Thoracic aorta (tissue), 2 donors: ENCODE results near the gene BMPER. TPM values are rescaled to one million over a fixed set of nuclear protein-coding genes. Genes with fewer than 3 reads are reported as not detected.

Source experiments
- ATAC-seq: fragments of 150-250 bp; one replicate; pipeline ENCODE4 v1.8.0; 2017; ENCODE audit warnings: low read depth; ENCODE audit not compliant: insufficient number of reproducible peaks, low FRiP score
- DNase-seq: peaks from one replicate; pipeline ENCODE4 v3.0.0-alpha.2; 2020; ENCODE audit warnings: low spot score
- H3K27ac ChIP-seq, 2 donors: fragments of 200-600 bp; sonication (generic); 1 replicate in 1 of 2; 2 replicates in 1 of 2; pipeline ENCODE4 v1.5.1; 2016; ENCODE audit warnings: mild to moderate bottlenecking in 2 of 2, moderate library complexity in 2 of 2
- H3K27me3 ChIP-seq: fragments of 200-600 bp; sonication (generic); replicated peaks from 2 replicates; pipeline ENCODE4 v1.6.0; 2016; ENCODE audit warnings: mild to moderate bottlenecking; ENCODE audit not compliant: insufficient read depth
- H3K36me3 ChIP-seq: fragments of 200-600 bp; sonication (generic); one replicate; pipeline ENCODE4 v1.5.1; 2016
- H3K4me1 ChIP-seq, 2 donors: fragments of 200-600 bp; sonication (generic); 1 replicate in 1 of 2; 2 replicates in 1 of 2; pipeline versions ENCODE4 v1.5.1 to v1.6.0; 2016; ENCODE audit warnings: low read depth in 2 of 2, mild to moderate bottlenecking in 1 of 2; ENCODE audit not compliant: control insufficient read depth in 1 of 2
- H3K4me3 ChIP-seq: fragments of 200-600 bp; sonication (generic); 2 replicates; pipeline ENCODE4 v1.5.1; 2016; ENCODE audit warnings: mild to moderate bottlenecking
- H3K9me3 ChIP-seq: fragments of 200-600 bp; sonication (generic); 2 replicates; pipeline ENCODE4 v1.5.1; 2016
- CTCF ChIP-seq: fragments of 200-600 bp; sonication (generic); IDR thresholded peaks from one replicate; pipeline ENCODE4 v1.5.1; 2019; ENCODE audit warnings: antibody characterized with exemption
- total RNA-seq, 2 donors: library from RNA; depleted of rRNA; stranded (reverse); fragments of >200 nt; gene quantifications; one replicate each; pipeline versions ENCODE4 v1.1.0 to v1.2.3, GENCODE V29; 2016

The BMPER gene
- total RNA-seq, 2 donors from 2014 or later = 0.54 to 2.3 TPM

DNA sequence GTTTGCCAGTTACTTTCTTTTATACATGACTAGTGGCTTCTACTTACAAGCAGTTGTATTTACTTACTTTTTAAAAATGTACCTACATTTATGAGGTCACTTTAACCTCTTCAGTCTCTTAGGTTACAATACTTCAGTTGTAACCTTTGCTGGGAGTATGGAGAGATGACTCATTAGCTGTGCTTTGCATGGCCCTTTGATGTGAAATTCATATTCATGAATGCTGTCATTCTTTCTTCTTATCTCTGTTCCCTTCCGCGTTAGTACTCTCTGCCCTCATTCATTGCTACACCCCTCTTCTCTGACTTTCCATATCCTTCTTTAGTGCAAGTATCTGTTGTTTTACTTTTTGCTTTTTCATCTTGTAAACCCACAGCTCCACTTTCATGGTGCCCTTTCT, 164.3 kb downstream of the BMPER start:
- no peaks in the 10 kb centered on the region for H3K36me3 ChIP-seq
- TF ChIP-seq CTCF = no peak
- ATAC-seq (no peak), DNase-seq (no peak)
- H3K27ac ChIP-seq = no peak overlapping the region
- H3K4me1 ChIP-seq = no peaks in the 10 kb centered on the region
- H3K27me3 ChIP-seq = no peaks in the 10 kb centered on the region
- no peak overlapping the region for H3K4me3 ChIP-seq
- H3K9me3 ChIP-seq = no peaks in the 10 kb centered on the region

DNA sequence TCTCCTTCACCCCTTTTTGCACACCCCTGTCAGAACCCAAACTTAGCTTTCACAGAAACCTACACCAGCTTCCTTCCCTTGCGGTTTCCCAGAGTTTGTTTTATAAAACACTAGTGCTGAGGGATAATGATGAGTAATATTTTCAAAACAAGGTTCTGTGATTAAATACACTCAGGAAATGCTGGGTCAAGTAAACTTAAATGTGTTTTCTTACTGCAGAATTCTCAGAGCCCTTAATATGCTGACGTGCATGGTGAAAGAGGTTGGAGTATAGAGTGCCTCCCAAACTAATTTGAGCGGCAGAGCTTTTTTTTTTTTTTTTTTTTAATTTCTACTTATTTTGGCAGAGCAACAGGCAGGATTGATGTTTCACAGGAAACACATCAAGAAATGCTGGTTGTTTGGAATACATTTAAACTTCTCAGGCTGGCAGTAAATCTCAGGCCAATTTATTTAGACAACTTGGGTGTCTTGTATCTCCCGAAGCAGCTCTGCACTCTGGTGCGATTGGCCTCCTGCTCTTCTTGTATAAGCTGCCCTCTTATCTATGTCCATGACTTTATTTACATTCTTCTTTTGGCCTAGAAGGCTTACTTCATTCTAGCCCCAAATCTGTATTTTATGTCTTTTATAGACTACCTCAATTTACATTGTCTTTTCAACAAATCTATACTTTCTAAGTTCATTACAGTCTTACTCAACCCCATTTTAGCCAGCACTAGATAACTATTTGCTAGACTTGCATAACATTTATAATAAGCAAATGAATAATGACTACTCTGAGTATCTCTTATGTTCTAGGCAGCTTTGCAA, 165.4 kb downstream of the BMPER start:
- no peak for TF ChIP-seq CTCF

GRCh38 chr7:34073676-34074075, 168.3 kb downstream of the BMPER start:
- no peak for DNase-seq
- no peak for ATAC-seq
- no peaks in the 10 kb centered on the region for H3K36me3 ChIP-seq
- H3K9me3 ChIP-seq = no peaks in the 10 kb centered on the region
- no peaks in the 10 kb centered on the region for H3K4me1 ChIP-seq
- H3K27ac ChIP-seq = no peak overlapping the region
- H3K27me3 ChIP-seq = no peaks in the 10 kb centered on the region
- no peak for TF ChIP-seq CTCF
- H3K4me3 ChIP-seq = no peak overlapping the region

More for the DNA sequence above, 165.4 kb downstream of the BMPER start:
- DNase-seq (no peak), ATAC-seq (no peak)
- H3K36me3 ChIP-seq = no peaks in the 10 kb centered on the region
- no peaks in the 10 kb centered on the region for H3K9me3 ChIP-seq
- H3K27me3 ChIP-seq = no peaks in the 10 kb centered on the region
- no peaks in the 10 kb centered on the region for H3K4me1 ChIP-seq
- no peak overlapping the region for H3K27ac ChIP-seq
- H3K4me3 ChIP-seq = no peak overlapping the region

GRCh38 chr7:34074421-34074820, 169.1 kb downstream of the BMPER start:
- Histone ChIP-seq H3K36me3 (no peaks in the 10 kb centered on the region), H3K27ac (no peak overlapping the region), H3K27me3 (no peaks in the 10 kb centered on the region), H3K4me1 (no peaks in the 10 kb centered on the region), H3K9me3 (no peaks in the 10 kb centered on the region), H3K4me3 (no peak overlapping the region)
- TF ChIP-seq CTCF = no peak
- DNase-seq = no peak
- no peak for ATAC-seq

DNA sequence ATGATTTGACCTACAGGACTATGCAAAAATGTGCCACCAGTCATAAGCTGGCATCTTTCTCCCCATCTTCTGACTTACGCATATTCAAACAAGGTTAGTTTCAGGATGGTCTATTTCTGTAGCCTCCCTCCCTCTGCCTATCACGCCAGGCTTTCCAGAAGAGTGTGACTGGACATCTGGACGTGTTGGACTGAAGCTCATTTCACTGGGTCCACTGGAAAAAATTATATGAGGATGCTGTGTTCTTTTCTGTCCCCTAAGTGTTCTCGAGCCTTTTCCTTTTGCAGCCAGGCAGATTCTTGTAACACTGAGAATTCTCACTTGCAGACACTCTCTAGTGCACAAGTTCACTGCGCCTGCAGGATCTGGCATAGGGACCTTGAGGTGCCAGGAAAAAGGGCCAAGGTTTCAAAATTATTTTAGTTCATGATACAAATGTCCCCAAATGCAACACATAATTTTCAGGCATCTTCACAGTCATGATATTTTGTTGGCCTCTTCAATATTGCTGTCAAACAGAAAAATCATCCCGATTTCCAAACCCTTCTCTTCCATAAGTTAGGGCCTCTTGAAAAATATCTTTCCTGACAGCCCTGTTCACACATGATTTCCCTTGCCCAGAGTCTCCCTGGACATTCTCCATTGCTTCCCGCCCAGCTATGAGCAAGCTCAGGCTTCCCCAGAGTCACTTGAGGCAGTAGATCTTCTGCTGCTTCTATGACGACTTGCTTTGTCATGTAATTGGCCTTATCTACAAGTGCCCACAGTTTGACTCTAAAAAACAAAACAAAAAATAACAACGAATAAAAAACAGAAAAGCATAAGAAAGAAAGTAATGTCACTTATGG, 170.4 kb downstream of the BMPER start:
- no peaks in the 10 kb centered on the region for H3K36me3 ChIP-seq
- DNase-seq = no peak
- no peaks in the 10 kb centered on the region for H3K4me1 ChIP-seq
- no peak overlapping the region for H3K27ac ChIP-seq
- H3K9me3 ChIP-seq = no peaks in the 10 kb centered on the region
- no peak for ATAC-seq
- TF ChIP-seq CTCF = no peak
- no peaks in the 10 kb centered on the region for H3K27me3 ChIP-seq
- H3K4me3 ChIP-seq = no peak overlapping the region
